HUES6 (cell line): ENCODE measurements around the gene CYS1.
"Not testable (repeated sequence)": the region's sequence is repeated elsewhere in the genome, so short reads cannot be mapped to it uniquely, and the experiment has no call there.

Source experiments
- H3K27ac ChIP-seq: 2 replicates; pipeline ENCODE4 v1.7.0; 2013; ENCODE audit warnings: low read depth, mild to moderate bottlenecking, low read length, inconsistent platforms
- H3K27me3 ChIP-seq: 2 replicates; pipeline ENCODE4 v1.6.1; 2013; ENCODE audit warnings: low read length; ENCODE audit not compliant: control insufficient read depth, insufficient read depth
- H3K36me3 ChIP-seq: 2 replicates; pipeline ENCODE4 v1.6.1; 2013; ENCODE audit warnings: low read length; ENCODE audit not compliant: control insufficient read depth, insufficient read depth
- H3K4me1 ChIP-seq: 2 replicates; pipeline ENCODE4 v1.6.1; 2013; ENCODE audit warnings: low read length; ENCODE audit not compliant: control insufficient read depth, insufficient read depth
- H3K4me3 ChIP-seq: 2 replicates; pipeline ENCODE4 v1.5.1; 2013; ENCODE audit warnings: low read depth, low read length
- H3K9ac ChIP-seq: one replicate; pipeline ENCODE4 v1.6.1; 2013; ENCODE audit warnings: mild to moderate bottlenecking, low read length
- H3K9me3 ChIP-seq: 2 replicates; pipeline ENCODE4 v1.6.1; 2013; ENCODE audit warnings: low read depth, low read length; ENCODE audit not compliant: control insufficient read depth, insufficient read depth

The CYS1 gene

GRCh38 chr2:10016001-10016801, 64.0 kb downstream of the CYS1 start:
- no peaks in the 10 kb centered on the region for H3K4me1 ChIP-seq
- no peaks in the 10 kb centered on the region for H3K9me3 ChIP-seq
- H3K27ac ChIP-seq: no peak overlapping the region
- H3K9ac ChIP-seq: no peak overlapping the region
- H3K4me3 ChIP-seq: no peak overlapping the region
- H3K27me3 ChIP-seq: no peaks in the 10 kb centered on the region
- H3K36me3 ChIP-seq: no peaks in the 10 kb centered on the region

- H3K4me3 ChIP-seq: not testable (repeated sequence)
These were observed 64.7 kb downstream of the CYS1 start for GRCh38 chr2:10015376-10015989.

GRCh38 chr2:10014418-10015190, 65.6 kb downstream of the CYS1 start:
- H3K9me3 ChIP-seq: no peaks in the 10 kb centered on the region
- H3K36me3 ChIP-seq: no peaks in the 10 kb centered on the region
- no peaks in the 10 kb centered on the region for H3K27me3 ChIP-seq
- no peak overlapping the region for H3K4me3 ChIP-seq
- no peaks in the 10 kb centered on the region for H3K4me1 ChIP-seq
- H3K9ac ChIP-seq: no peak overlapping the region
- H3K27ac ChIP-seq: no peak overlapping the region

More at GRCh38 chr2:10015376-10015989, 64.7 kb downstream of the CYS1 start:
- H3K27me3 ChIP-seq, H3K36me3 ChIP-seq, H3K27ac ChIP-seq, H3K9ac ChIP-seq, H3K9me3 ChIP-seq, H3K4me1 ChIP-seq: not testable (repeated sequence)

GRCh38 chr2:10013651-10014417, 66.4 kb downstream of the CYS1 start:
- not testable (repeated sequence) for H3K9ac ChIP-seq, H3K4me1 ChIP-seq, H3K9me3 ChIP-seq, H3K36me3 ChIP-seq, H3K27me3 ChIP-seq, H3K27ac ChIP-seq, H3K4me3 ChIP-seq

- Histone ChIP-seq H3K9ac (no peak overlapping the region), H3K4me1 (no peaks in the 10 kb centered on the region), H3K9me3 (no peaks in the 10 kb centered on the region), H3K27me3 (no peaks in the 10 kb centered on the region), H3K36me3 (no peaks in the 10 kb centered on the region), H3K27ac (no peak overlapping the region), H3K4me3 (no peak overlapping the region)
These were observed 67.2 kb downstream of the CYS1 start for GRCh38 chr2:10012963-10013461.

GRCh38 chr2:10012366-10012962, 67.7 kb downstream of the CYS1 start:
- not testable (repeated sequence) for H3K4me1 ChIP-seq, H3K27ac ChIP-seq, H3K9ac ChIP-seq, H3K9me3 ChIP-seq, H3K27me3 ChIP-seq, H3K36me3 ChIP-seq, H3K4me3 ChIP-seq

GRCh38 chr2:10011606-10012325, 68.4 kb downstream of the CYS1 start:
- H3K4me3 ChIP-seq, H3K27ac ChIP-seq, H3K9me3 ChIP-seq, H3K27me3 ChIP-seq, H3K4me1 ChIP-seq, H3K36me3 ChIP-seq, H3K9ac ChIP-seq: not testable (repeated sequence)

GRCh38 chr2:10010861-10011605, 69.2 kb downstream of the CYS1 start:
- not testable (repeated sequence) for H3K9me3 ChIP-seq, H3K27ac ChIP-seq, H3K9ac ChIP-seq, H3K36me3 ChIP-seq, H3K4me1 ChIP-seq, H3K4me3 ChIP-seq, H3K27me3 ChIP-seq

- Histone ChIP-seq H3K4me3 (no peak overlapping the region), H3K4me1 (peaks cover 3% of the 10 kb centered on the region; the same call in 1 of the 2 replicates), H3K27me3 (no peaks in the 10 kb centered on the region), H3K27ac (no peak overlapping the region), H3K9ac (no peak overlapping the region), H3K9me3 (0 out of 2 replicates have a peak, but pooled peaks cover 2% of the 10 kb centered on the region), H3K36me3 (no peaks in the 10 kb centered on the region)
These were observed 70.1 kb downstream of the CYS1 start for GRCh38 chr2:10009811-10010781.
